Activated CD4-positive, CD25-positive, alpha-beta regulatory T cell treated with anti-CD3 and anti-CD28 coated beads, Interleukin-2, amount 50 U/mL, for 24 hours (primary cell): ENCODE data around the gene NAB1.

Experiments used
- ATAC-seq, 2 donors: fragments of 150-1000 bp; cut with Tn5 transposase; one replicate each; pipeline ENCODE4 v1.10.0; 2021; ENCODE audit warnings: mild to moderate bottlenecking in 1 of 2, moderate library complexity in 1 of 2

Gene NAB1

GRCh38 chr2:190637281-190637734 lies 11.6 kb upstream of the NAB1 start:
- ATAC-seq: no peak

GRCh38 chr2:190637903-190638618 lies 10.8 kb upstream of the NAB1 start:
- ATAC-seq: no peak

GRCh38 chr2:190640117-190640516 lies 8.8 kb upstream of the NAB1 start:
- no peak for ATAC-seq

GRCh38 chr2:190641469-190641868 lies 7.4 kb upstream of the NAB1 start:
- ATAC-seq: no peak

GRCh38 chr2:190646780-190647522 lies 1.9 kb upstream of the NAB1 start:
- ATAC-seq: no peak

GRCh38 chr2:190648289-190649034 lies 421 bp upstream of the NAB1 start:
- ATAC-seq: peak; percentile 65 to 66

GRCh38 chr2:190649798-190650390 lies 1.0 kb downstream of the NAB1 start:
- ATAC-seq: no peak

- ATAC-seq: no peak
These were observed 2.5 kb downstream of the NAB1 start for GRCh38 chr2:190651413-190651812.

- no peak for ATAC-seq
These were observed 4.3 kb downstream of the NAB1 start for GRCh38 chr2:190653231-190653630.

- ATAC-seq: no peak
These were observed 5.0 kb downstream of the NAB1 start for GRCh38 chr2:190653931-190654330.

GRCh38 chr2:190655113-190655512 lies 6.2 kb downstream of the NAB1 start:
- no peak for ATAC-seq

- ATAC-seq: no peak
These were observed 6.7 kb downstream of the NAB1 start for GRCh38 chr2:190655570-190655969.

- no peak for ATAC-seq
These were observed 7.4 kb downstream of the NAB1 start for GRCh38 chr2:190656301-190656700.

GRCh38 chr2:190657474-190658255 lies 8.8 kb downstream of the NAB1 start:
- ATAC-seq: no peak

GRCh38 chr2:190659553-190659952 lies 10.7 kb downstream of the NAB1 start:
- ATAC-seq: no peak

- no peak for ATAC-seq
These were observed 13.9 kb downstream of the NAB1 start for GRCh38 chr2:190662754-190663153.

GRCh38 chr2:190663348-190663747 lies 14.5 kb downstream of the NAB1 start:
- ATAC-seq: no peak

GRCh38 chr2:190663839-190664238 lies 15.0 kb downstream of the NAB1 start:
- peak; percentile 38 to 48 for ATAC-seq

GRCh38 chr2:190664240-190664639 lies 15.4 kb downstream of the NAB1 start:
- ATAC-seq: no peak

- ATAC-seq: no peak
These were observed 18.0 kb downstream of the NAB1 start for GRCh38 chr2:190666895-190667294.

GRCh38 chr2:190668892-190669291 lies 20.0 kb downstream of the NAB1 start:
- ATAC-seq: peak in 1 of 2 donors; percentile 48
